ENCODE measurements around the gene LZTFL1.

LZTFL1 gene

GRCh38 chr3:45807681-45808540 is 34.0 kb downstream of the LZTFL1 start:
- Histone ChIP-seq H3K27ac (ENCODE audit: low read depth, low read length) (no peak overlapping the region), H2AFZ (ENCODE audit: low read length, unreplicated experiment) (no peak overlapping the region), H3K27me3 (ENCODE audit: insufficient read depth, low read length) (peaks cover 31% of the 10 kb centered on the region), H3K79me2 (ENCODE audit: control insufficient read depth, insufficient read depth, low read length, unreplicated experiment) (no peaks in the 10 kb centered on the region), H3K4me3 (ENCODE audit: low read depth, low read length) (no peak overlapping the region), H3K4me1 (ENCODE audit: control insufficient read depth, insufficient read depth, low read length, unreplicated experiment) (no peaks in the 10 kb centered on the region), H3K36me3 (ENCODE audit: insufficient read depth, low read length) (no peaks in the 10 kb centered on the region)

- Histone ChIP-seq H3K4me1 (ENCODE audit: control insufficient read depth, insufficient read depth, low read length, unreplicated experiment) (no peaks in the 10 kb centered on the region), H3K36me3 (ENCODE audit: insufficient read depth, low read length) (no peaks in the 10 kb centered on the region), H3K4me3 (ENCODE audit: low read depth, low read length) (no peak overlapping the region), H3K27ac (ENCODE audit: low read depth, low read length) (no peak overlapping the region), H3K79me2 (ENCODE audit: control insufficient read depth, insufficient read depth, low read length, unreplicated experiment) (no peaks in the 10 kb centered on the region), H2AFZ (ENCODE audit: low read length, unreplicated experiment) (no peak overlapping the region), H3K27me3 (ENCODE audit: insufficient read depth, low read length) (peaks cover 35% of the 10 kb centered on the region)
These were observed 34.8 kb downstream of the LZTFL1 start for GRCh38 chr3:45807133-45807532.

DNA sequence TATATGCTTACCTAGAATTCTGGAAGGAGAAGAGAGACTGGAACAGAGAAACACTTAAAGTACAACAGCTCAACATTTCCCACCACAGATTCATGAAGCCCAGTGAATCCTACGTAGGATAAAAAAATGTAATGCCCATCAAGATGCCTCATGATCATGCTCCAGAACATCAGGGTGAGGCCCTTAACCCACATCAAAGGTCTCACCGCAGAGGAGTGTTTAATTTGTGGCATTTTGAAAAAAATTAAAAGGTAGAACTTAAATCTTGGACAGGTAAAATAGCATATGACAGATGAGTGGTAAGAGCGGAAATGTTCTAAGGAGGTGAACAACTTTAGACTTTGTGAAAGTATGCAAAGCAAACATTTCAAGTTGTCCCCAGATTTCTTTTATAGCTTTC is 35.8 kb downstream of the LZTFL1 start:
- Histone ChIP-seq H3K4me1 (ENCODE audit: control insufficient read depth, insufficient read depth, low read length, unreplicated experiment) (no peaks in the 10 kb centered on the region), H3K27ac (ENCODE audit: low read depth, low read length) (no peak overlapping the region), H3K27me3 (ENCODE audit: insufficient read depth, low read length) (peaks cover 38% of the 10 kb centered on the region), H3K79me2 (ENCODE audit: control insufficient read depth, insufficient read depth, low read length, unreplicated experiment) (no peaks in the 10 kb centered on the region), H3K36me3 (ENCODE audit: insufficient read depth, low read length) (no peaks in the 10 kb centered on the region), H3K4me3 (ENCODE audit: low read depth, low read length) (no peak overlapping the region), H2AFZ (ENCODE audit: low read length, unreplicated experiment) (no peak overlapping the region)

GRCh38 chr3:45803252-45803935 is 38.5 kb downstream of the LZTFL1 start:
- H2AFZ ChIP-seq (ENCODE audit: low read length, unreplicated experiment): no peak overlapping the region

DNA sequence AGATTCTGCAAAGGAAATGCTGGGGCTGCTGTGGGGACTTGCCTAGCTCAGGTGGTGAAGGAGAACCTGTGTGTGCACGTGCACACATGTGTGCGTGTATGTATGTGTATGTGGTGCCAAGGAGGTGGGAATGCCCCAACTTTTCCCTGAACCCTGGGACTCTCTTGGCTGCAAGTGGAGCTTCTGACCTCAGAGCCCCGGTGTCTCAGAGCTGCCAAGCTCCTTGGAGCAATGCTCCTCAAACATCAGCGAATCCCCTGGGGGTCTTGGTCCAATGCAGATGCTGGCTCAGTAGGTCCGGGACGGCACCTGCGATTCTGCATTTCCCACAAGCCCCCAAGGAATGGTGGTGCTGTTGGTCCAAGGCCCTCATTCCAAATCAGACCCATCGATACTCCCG is 39.8 kb downstream of the LZTFL1 start:
- Histone ChIP-seq H3K4me3 (ENCODE audit: low read depth, low read length) (no peak overlapping the region), H3K27me3 (ENCODE audit: insufficient read depth, low read length) (peaks cover 57% of the 10 kb centered on the region), H3K27ac (ENCODE audit: low read depth, low read length) (no peak overlapping the region), H3K36me3 (ENCODE audit: insufficient read depth, low read length) (no peaks in the 10 kb centered on the region), H2AFZ (ENCODE audit: low read length, unreplicated experiment) (no peak overlapping the region), H3K79me2 (ENCODE audit: control insufficient read depth, insufficient read depth, low read length, unreplicated experiment) (no peaks in the 10 kb centered on the region), H3K4me1 (ENCODE audit: control insufficient read depth, insufficient read depth, low read length, unreplicated experiment) (no peaks in the 10 kb centered on the region)

More at GRCh38 chr3:45803252-45803935, 38.5 kb downstream of the LZTFL1 start:
- Histone ChIP-seq H3K79me2 (ENCODE audit: control insufficient read depth, insufficient read depth, low read length, unreplicated experiment) (no peaks in the 10 kb centered on the region), H3K27me3 (ENCODE audit: insufficient read depth, low read length) (peaks cover 51% of the 10 kb centered on the region), H3K4me1 (ENCODE audit: control insufficient read depth, insufficient read depth, low read length, unreplicated experiment) (no peaks in the 10 kb centered on the region), H3K4me3 (ENCODE audit: low read depth, low read length) (no peak overlapping the region), H3K36me3 (ENCODE audit: insufficient read depth, low read length) (no peaks in the 10 kb centered on the region), H3K27ac (ENCODE audit: low read depth, low read length) (no peak overlapping the region)

- no peaks in the 10 kb centered on the region for H3K4me1 ChIP-seq (ENCODE audit: control insufficient read depth, insufficient read depth, low read length, unreplicated experiment)
- H3K27me3 ChIP-seq (ENCODE audit: insufficient read depth, low read length): peaks cover 66% of the 10 kb centered on the region
- H2AFZ ChIP-seq (ENCODE audit: low read length, unreplicated experiment): no peak overlapping the region
- no peaks in the 10 kb centered on the region for H3K36me3 ChIP-seq (ENCODE audit: insufficient read depth, low read length)
- H3K27ac ChIP-seq (ENCODE audit: low read depth, low read length): no peak overlapping the region
- H3K4me3 ChIP-seq (ENCODE audit: low read depth, low read length): no peak overlapping the region
- H3K79me2 ChIP-seq (ENCODE audit: control insufficient read depth, insufficient read depth, low read length, unreplicated experiment): no peaks in the 10 kb centered on the region
These were observed 41.3 kb downstream of the LZTFL1 start for GRCh38 chr3:45800611-45801010.

GRCh38 chr3:45799586-45799985 is 42.3 kb downstream of the LZTFL1 start:
- H2AFZ ChIP-seq (ENCODE audit: low read length, unreplicated experiment): no peak overlapping the region
- no peak overlapping the region for H3K4me3 ChIP-seq (ENCODE audit: low read depth, low read length)
- peaks cover 69% of the 10 kb centered on the region for H3K27me3 ChIP-seq (ENCODE audit: insufficient read depth, low read length)
- no peaks in the 10 kb centered on the region for H3K79me2 ChIP-seq (ENCODE audit: control insufficient read depth, insufficient read depth, low read length, unreplicated experiment)
- no peak overlapping the region for H3K27ac ChIP-seq (ENCODE audit: low read depth, low read length)
- no peaks in the 10 kb centered on the region for H3K4me1 ChIP-seq (ENCODE audit: control insufficient read depth, insufficient read depth, low read length, unreplicated experiment)
- no peaks in the 10 kb centered on the region for H3K36me3 ChIP-seq (ENCODE audit: insufficient read depth, low read length)

DNA sequence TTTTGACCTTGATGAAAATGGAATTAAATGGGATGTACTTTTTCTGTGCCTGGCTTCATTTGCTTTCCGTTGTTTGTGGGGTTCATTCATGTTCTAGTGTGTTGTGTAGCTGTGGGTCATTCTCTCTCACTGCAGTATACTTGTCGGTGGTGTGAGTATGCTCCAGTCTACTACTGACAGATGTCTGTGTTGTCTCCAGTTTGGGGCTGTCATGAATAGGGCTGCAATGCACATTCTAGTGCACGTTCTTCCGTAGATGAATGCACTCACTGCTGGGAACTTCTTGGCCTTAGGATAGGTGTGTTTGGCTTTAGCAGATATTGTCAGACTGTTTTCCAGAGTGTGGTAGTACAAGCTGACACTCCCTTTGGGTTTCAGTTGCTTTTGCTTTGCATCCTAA is 43.9 kb downstream of the LZTFL1 start:
- Histone ChIP-seq H3K36me3 (ENCODE audit: insufficient read depth, low read length) (no peaks in the 10 kb centered on the region), H3K27me3 (ENCODE audit: insufficient read depth, low read length) (peaks cover 75% of the 10 kb centered on the region), H3K79me2 (ENCODE audit: control insufficient read depth, insufficient read depth, low read length, unreplicated experiment) (no peaks in the 10 kb centered on the region), H3K27ac (ENCODE audit: low read depth, low read length) (no peak overlapping the region), H3K4me3 (ENCODE audit: low read depth, low read length) (no peak overlapping the region), H2AFZ (ENCODE audit: low read length, unreplicated experiment) (no peak overlapping the region), H3K4me1 (ENCODE audit: control insufficient read depth, insufficient read depth, low read length, unreplicated experiment) (no peaks in the 10 kb centered on the region)

GRCh38 chr3:45796902-45797637 is 44.8 kb downstream of the LZTFL1 start:
- peaks cover 79% of the 10 kb centered on the region for H3K27me3 ChIP-seq (ENCODE audit: insufficient read depth, low read length)
- H3K4me3 ChIP-seq (ENCODE audit: low read depth, low read length): no peak overlapping the region; the same call in 1 of the 2 replicates
- no peak overlapping the region for H2AFZ ChIP-seq (ENCODE audit: low read length, unreplicated experiment)
- H3K36me3 ChIP-seq (ENCODE audit: insufficient read depth, low read length): no peaks in the 10 kb centered on the region
- H3K4me1 ChIP-seq (ENCODE audit: control insufficient read depth, insufficient read depth, low read length, unreplicated experiment): no peaks in the 10 kb centered on the region
- H3K27ac ChIP-seq (ENCODE audit: low read depth, low read length): no peak overlapping the region
- H3K79me2 ChIP-seq (ENCODE audit: control insufficient read depth, insufficient read depth, low read length, unreplicated experiment): no peaks in the 10 kb centered on the region

DNA sequence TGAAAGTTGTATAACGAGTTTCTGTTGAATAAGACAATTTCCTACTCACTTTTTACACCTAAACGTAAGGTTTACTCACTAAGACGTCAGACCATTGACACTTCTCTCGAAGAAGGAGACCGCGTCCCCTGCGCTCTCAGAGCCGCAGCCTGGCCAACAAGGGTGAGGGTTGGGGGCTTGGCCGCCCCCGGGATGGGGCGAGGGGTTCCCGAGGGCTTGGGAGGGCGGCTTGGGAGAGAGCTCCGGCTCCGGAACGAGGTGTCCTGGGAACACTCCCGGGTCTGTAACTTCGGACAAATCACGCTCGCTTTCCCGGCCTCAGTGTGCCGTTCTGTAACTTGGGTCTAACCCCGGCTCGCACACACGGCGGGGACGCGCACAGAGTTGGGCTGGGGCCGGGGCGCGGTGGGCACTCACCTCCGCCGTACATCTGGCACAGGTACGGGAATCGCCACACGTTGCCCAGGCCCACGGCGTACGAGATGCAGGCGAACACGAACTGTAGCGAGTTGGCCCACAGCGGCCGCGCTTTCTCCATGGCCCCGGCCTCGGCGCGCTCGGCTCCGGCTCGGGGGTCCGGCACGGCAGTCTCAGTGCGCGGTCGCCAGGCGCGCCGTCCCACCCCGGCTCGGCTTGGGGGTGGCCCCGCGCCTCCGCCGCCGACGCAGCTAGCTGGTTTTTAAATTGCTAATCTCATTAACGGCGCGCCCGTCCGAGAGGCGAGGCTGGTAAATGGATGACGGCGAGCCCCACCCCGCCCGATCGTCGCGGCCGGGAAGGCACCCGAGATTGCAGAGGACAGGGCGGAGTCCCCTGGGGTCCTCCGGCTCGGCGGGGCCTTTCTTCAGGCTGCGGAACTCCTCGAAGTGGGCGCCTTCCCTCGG is 45.8 kb downstream of the LZTFL1 start, which contains the start of gene SLC6A20:
Gene SLC6A20, minus strand, starts transcription at position 655 of the 884 bp plus-strand sequence. Its CDS starts 117 bp downstream, at position 538.
- H3K4me3 ChIP-seq (ENCODE audit: low read depth, low read length): peak within 1 kb of the TSS; percentile 51
- H2AFZ ChIP-seq (ENCODE audit: low read length, unreplicated experiment): no peak within 1 kb of the TSS
- no peak within 1 kb of the TSS for H3K27ac ChIP-seq (ENCODE audit: low read depth, low read length)
- H3K4me1 ChIP-seq (ENCODE audit: control insufficient read depth, insufficient read depth, low read length, unreplicated experiment): no peaks in the 10 kb centered on the region
- no peaks in the 10 kb centered on the region for H3K36me3 ChIP-seq (ENCODE audit: insufficient read depth, low read length)
- H3K27me3 ChIP-seq (ENCODE audit: insufficient read depth, low read length): peaks cover 85% of the 10 kb centered on the region
- H3K79me2 ChIP-seq (ENCODE audit: control insufficient read depth, insufficient read depth, low read length, unreplicated experiment): no peaks in the 10 kb centered on the region

All from ACC112 (cell line).